Astrocyte (in vitro differentiated cells and primary cell): ENCODE data around the gene SPON2. TPM values are rescaled to one million over a fixed set of nuclear protein-coding genes. Genes with fewer than 3 reads are reported as not detected.

ENCODE experiments used
- DNase-seq: peaks from one replicate; pipeline ENCODE4 v3.0.0-alpha.2; 2010; ENCODE audit warnings: low read depth
- FAIRE-seq: peaks from 2 replicates; lab custom pipeline; 2011; peaks lifted over from hg19 to GRCh38; lab: Jason Lieb, UNC
- H2AFZ ChIP-seq: 2 replicates; pipeline ENCODE4 v1.6.0; 2012; ENCODE audit warnings: low read depth, low read length, inconsistent platforms
- H3K27ac ChIP-seq: 2 replicates; pipeline ENCODE4 v1.5.1; 2011; ENCODE audit warnings: low read depth, low read length, inconsistent platforms
- H3K27me3 ChIP-seq: 2 replicates; pipeline ENCODE4 v1.6.0; 2011; ENCODE audit warnings: low read length, inconsistent platforms; ENCODE audit not compliant: insufficient read depth
- H3K36me3 ChIP-seq: 2 replicates; pipeline ENCODE4 v1.5.1; 2011; ENCODE audit warnings: low read length, inconsistent platforms; ENCODE audit not compliant: insufficient read depth
- H3K4me1 ChIP-seq: 2 replicates; pipeline ENCODE4 v1.5.1; 2011; ENCODE audit warnings: low read length, inconsistent platforms; ENCODE audit not compliant: insufficient read depth
- H3K4me2 ChIP-seq: 2 replicates; pipeline ENCODE4 v1.6.0; 2012; ENCODE audit warnings: low read length, inconsistent platforms
- H3K4me3 ChIP-seq: 2 replicates; pipeline ENCODE4 v1.5.1; 2011; ENCODE audit warnings: low read depth, mild to moderate bottlenecking, low read length, inconsistent platforms; ENCODE audit not compliant: insufficient read depth
- H3K79me2 ChIP-seq: 2 replicates; pipeline ENCODE4 v1.6.0; 2012; ENCODE audit warnings: mild to moderate bottlenecking, low read length, inconsistent platforms; ENCODE audit not compliant: insufficient read depth
- H3K9ac ChIP-seq: 2 replicates; pipeline ENCODE4 v1.6.0; 2012; ENCODE audit warnings: mild to moderate bottlenecking, low read length, inconsistent platforms
- H3K9me3 ChIP-seq: 2 replicates; pipeline ENCODE4 v1.5.1; 2012; ENCODE audit warnings: low read depth, mild to moderate bottlenecking, low read length, inconsistent platforms; ENCODE audit not compliant: insufficient read depth
- H4K20me1 ChIP-seq: 2 replicates; pipeline ENCODE4 v1.6.0; 2012; ENCODE audit warnings: low read length, inconsistent platforms; ENCODE audit not compliant: insufficient read depth
- H3K27ac Mint-ChIP-seq: one replicate; pipeline ENCODE4 v1.8.0; 2021; ENCODE audit warnings: mild to moderate bottlenecking, mixed read lengths; ENCODE audit not compliant: unreplicated experiment
- H3K27me3 Mint-ChIP-seq: one replicate; pipeline ENCODE4 v1.8.0; 2021; ENCODE audit warnings: low read depth, mixed read lengths; ENCODE audit not compliant: unreplicated experiment
- H3K36me3 Mint-ChIP-seq: one replicate; pipeline ENCODE4 v1.8.0; 2021; ENCODE audit warnings: low read depth, mixed read lengths; ENCODE audit not compliant: unreplicated experiment
- H3K4me1 Mint-ChIP-seq: one replicate; pipeline ENCODE4 v1.8.0; 2021; ENCODE audit warnings: low read depth, mixed read lengths; ENCODE audit not compliant: unreplicated experiment
- H3K4me3 Mint-ChIP-seq: one replicate; pipeline ENCODE4 v1.8.0; 2021; ENCODE audit warnings: mild to moderate bottlenecking, moderate library complexity, mixed read lengths; ENCODE audit not compliant: unreplicated experiment
- H3K9me3 Mint-ChIP-seq: one replicate; pipeline ENCODE4 v1.8.0; 2021; ENCODE audit warnings: mild to moderate bottlenecking, mixed read lengths; ENCODE audit not compliant: unreplicated experiment
- CTCF ChIP-seq: IDR thresholded peaks from 2 replicates; pipeline ENCODE4 v1.5.1; 2011; ENCODE audit warnings: low read depth, mild to moderate bottlenecking, inconsistent platforms, low read length, moderate library complexity; ENCODE audit not compliant: insufficient read depth
- EZH2 ChIP-seq: IDR thresholded peaks from 2 replicates; pipeline ENCODE4 v1.6.1; 2012; ENCODE audit warnings: mild to moderate bottlenecking, low read length, inconsistent platforms; ENCODE audit not compliant: insufficient read depth
- total RNA-seq: library from RNA; stranded (reverse); gene quantifications from 2 replicates; pipeline ENCODE4 v1.2.1, GENCODE V29; 2021

The SPON2 gene
- total RNA-seq, 1 donor from 2014 or later = 47.8 TPM

GRCh38 chr4:1172971-1173757, 781 bp upstream of the SPON2 start:
- H3K27me3 Mint-ChIP-seq = peaks cover 29% of the 10 kb centered on the region
- H3K27me3 ChIP-seq = peaks cover 24% of the 10 kb centered on the region
- no peak overlapping the region for H3K4me3 ChIP-seq
- H3K9me3 Mint-ChIP-seq = peaks cover 2% of the 10 kb centered on the region
- H3K36me3 ChIP-seq = no peaks in the 10 kb centered on the region
- no peaks in the 10 kb centered on the region for H3K4me1 Mint-ChIP-seq
- peaks cover 5% of the 10 kb centered on the region for H4K20me1 ChIP-seq
- TF ChIP-seq CTCF = no peak
- no peak for TF ChIP-seq EZH2
- H3K4me2 ChIP-seq = no peak overlapping the region
- peaks cover 2% of the 10 kb centered on the region for H3K36me3 Mint-ChIP-seq
- no peak overlapping the region for H2AFZ ChIP-seq
- DNase-seq = no peak
- no peaks in the 10 kb centered on the region for H3K79me2 ChIP-seq
- H3K9ac ChIP-seq = no peak overlapping the region
- no peak overlapping the region for H3K27ac Mint-ChIP-seq
- FAIRE-seq = no peak
- no peak overlapping the region for H3K27ac ChIP-seq
- H3K4me1 ChIP-seq = peaks cover 10% of the 10 kb centered on the region
- no peaks in the 10 kb centered on the region for H3K9me3 ChIP-seq
- H3K4me3 Mint-ChIP-seq = no peak overlapping the region

GRCh38 chr4:1171311-1172227, 814 bp downstream of the SPON2 start:
- Histone ChIP-seq H3K27me3 (peaks cover 24% of the 10 kb centered on the region), H3K79me2 (no peaks in the 10 kb centered on the region), H3K27ac (no peak overlapping the region), H4K20me1 (peaks cover 5% of the 10 kb centered on the region), H3K4me3 (peak overlapping the region; percentile 42), H3K4me2 (peak overlapping the region; percentile 66), H3K9ac (peak overlapping the region; percentile 31), H3K4me1 (peaks cover 7% of the 10 kb centered on the region), H3K36me3 (no peaks in the 10 kb centered on the region), H3K9me3 (no peaks in the 10 kb centered on the region), H2AFZ (peak overlapping the region; percentile 67)
- peaks cover 2% of the 10 kb centered on the region for H3K36me3 Mint-ChIP-seq
- H3K27me3 Mint-ChIP-seq = peaks cover 36% of the 10 kb centered on the region
- H3K27ac Mint-ChIP-seq = no peak overlapping the region
- TF ChIP-seq EZH2 (peak; percentile 97), CTCF (no peak)
- peaks cover 2% of the 10 kb centered on the region for H3K9me3 Mint-ChIP-seq
- H3K4me1 Mint-ChIP-seq = peaks cover 3% of the 10 kb centered on the region
- FAIRE-seq (no peak), DNase-seq (no peak)
- peak overlapping the region; percentile 57 for H3K4me3 Mint-ChIP-seq
